ENCODE data around the gene STXBP5L.

Gene STXBP5L

GRCh38 chr3:121126033-121126706, 218.2 kb downstream of the STXBP5L start:
- TF ChIP-seq GATA2 (IDR thresholded peaks at IDR 0.05; ENCODE audit: low read depth, low read length) (peak; percentile 16; the same call in 1 of the 2 replicates), GATA3 (IDR thresholded peaks at IDR 0.05; ENCODE audit: low read depth, low read length) (peak; percentile 59)

GRCh38 chr3:121126707-121127035, 218.7 kb downstream of the STXBP5L start:
- TF ChIP-seq GATA2 (IDR thresholded peaks at IDR 0.05; ENCODE audit: low read depth, low read length) (no peak), GATA3 (IDR thresholded peaks at IDR 0.05; ENCODE audit: low read depth, low read length) (no peak)

- TF ChIP-seq GATA2 (IDR thresholded peaks at IDR 0.05; ENCODE audit: low read depth, low read length) (no peak), GATA3 (IDR thresholded peaks at IDR 0.05; ENCODE audit: low read depth, low read length) (no peak)
Observed at GRCh38 chr3:121152573-121152972, 244.6 kb downstream of the STXBP5L start.

- no peak for TF ChIP-seq GATA3 (IDR thresholded peaks at IDR 0.05; ENCODE audit: low read depth, low read length)
- TF ChIP-seq GATA2 (IDR thresholded peaks at IDR 0.05; ENCODE audit: low read depth, low read length) = no peak
Observed at GRCh38 chr3:121153851-121154250, 245.8 kb downstream of the STXBP5L start.

- no peak for TF ChIP-seq GATA2 (IDR thresholded peaks at IDR 0.05; ENCODE audit: low read depth, low read length)
- no peak for TF ChIP-seq GATA3 (IDR thresholded peaks at IDR 0.05; ENCODE audit: low read depth, low read length)
Observed at GRCh38 chr3:121155028-121155427, 247.0 kb downstream of the STXBP5L start.

- TF ChIP-seq GATA2 (IDR thresholded peaks at IDR 0.05; ENCODE audit: low read depth, low read length) = no peak
- no peak for TF ChIP-seq GATA3 (IDR thresholded peaks at IDR 0.05; ENCODE audit: low read depth, low read length)
Observed at GRCh38 chr3:121165397-121165837, 257.4 kb downstream of the STXBP5L start.

- no peak for TF ChIP-seq GATA3 (IDR thresholded peaks at IDR 0.05; ENCODE audit: low read depth, low read length)
- no peak for TF ChIP-seq GATA2 (IDR thresholded peaks at IDR 0.05; ENCODE audit: low read depth, low read length)
Observed at GRCh38 chr3:121167374-121168139, 259.6 kb downstream of the STXBP5L start.

- TF ChIP-seq GATA2 (IDR thresholded peaks at IDR 0.05; ENCODE audit: low read depth, low read length) = no peak
- no peak for TF ChIP-seq GATA3 (IDR thresholded peaks at IDR 0.05; ENCODE audit: low read depth, low read length)
Observed at GRCh38 chr3:121175083-121175482, 267.1 kb downstream of the STXBP5L start.

GRCh38 chr3:121202573-121202972, 294.6 kb downstream of the STXBP5L start:
- TF ChIP-seq GATA2 (IDR thresholded peaks at IDR 0.05; ENCODE audit: low read depth, low read length) (no peak), GATA3 (IDR thresholded peaks at IDR 0.05; ENCODE audit: low read depth, low read length) (no peak)

GRCh38 chr3:121223116-121223515, 315.1 kb downstream of the STXBP5L start:
- no peak for TF ChIP-seq GATA2 (IDR thresholded peaks at IDR 0.05; ENCODE audit: low read depth, low read length)
- TF ChIP-seq GATA3 (IDR thresholded peaks at IDR 0.05; ENCODE audit: low read depth, low read length) = no peak

GRCh38 chr3:121228971-121229370, 321.0 kb downstream of the STXBP5L start:
- TF ChIP-seq GATA2 (IDR thresholded peaks at IDR 0.05; ENCODE audit: low read depth, low read length) (no peak), GATA3 (IDR thresholded peaks at IDR 0.05; ENCODE audit: low read depth, low read length) (no peak)

- no peak for TF ChIP-seq GATA2 (IDR thresholded peaks at IDR 0.05; ENCODE audit: low read depth, low read length)
Observed at GRCh38 chr3:121231872-121232271, 323.9 kb downstream of the STXBP5L start.

GRCh38 chr3:121232309-121233225, 324.6 kb downstream of the STXBP5L start:
- TF ChIP-seq GATA2 (IDR thresholded peaks at IDR 0.05; ENCODE audit: low read depth, low read length) (no peak), GATA3 (IDR thresholded peaks at IDR 0.05; ENCODE audit: low read depth, low read length) (no peak)

- TF ChIP-seq GATA3 (IDR thresholded peaks at IDR 0.05; ENCODE audit: low read depth, low read length) (no peak), GATA2 (IDR thresholded peaks at IDR 0.05; ENCODE audit: low read depth, low read length) (no peak)
Observed at GRCh38 chr3:121243208-121243607, 335.2 kb downstream of the STXBP5L start.

All from SH-SY5Y (cell line).